H1 (cell line): ENCODE measurements around the gene TRAF3IP1. TPM values are rescaled to one million over a fixed set of nuclear protein-coding genes. Genes with fewer than 3 reads are reported as not detected.

Source experiments
- CTCF ChIA-PET: fragments of 300-600 bp; sonication (Branson Sonifier 250); formaldehyde crosslinking; loops from one replicate; lab custom pipeline; 2021; ENCODE audit not compliant: partially characterized antibody; lab: Charles Lee
- POLR2A ChIA-PET: fragments of 300-600 bp; sonication (Branson Sonifier 250); formaldehyde crosslinking; loops from one replicate; lab custom pipeline; 2021; ENCODE audit warnings: inconsistent platforms; ENCODE audit not compliant: partially characterized antibody; lab: Charles Lee
- DNase-seq, 2 experiments: peaks; one replicate each; pipeline versions ENCODE4 v3.0.0 to v3.0.0-alpha.2; 2010 to 2022; ENCODE audit warnings: low spot score in 2 of 2, low read depth in 1 of 2, mixed read lengths in 1 of 2
- FAIRE-seq: peaks from 2 replicates; lab custom pipeline; 2011; peaks lifted over from hg19 to GRCh38; lab: Jason Lieb, UNC
- H2AFZ ChIP-seq: 2 replicates; pipeline ENCODE4 v1.8.1; 2012; ENCODE audit warnings: low read length, inconsistent platforms
- H2AK5ac ChIP-seq: 2 replicates; pipeline ENCODE4 v1.6.1; 2013; ENCODE audit warnings: low read depth, low read length
- H2BK120ac ChIP-seq: replicated peaks from 2 replicates; pipeline ENCODE3; 2013; ENCODE audit warnings: low read depth, low read length, inconsistent platforms
- H2BK12ac ChIP-seq: 2 replicates; pipeline ENCODE4 v1.6.1; 2013; ENCODE audit warnings: low read depth, low read length
- H2BK15ac ChIP-seq: 2 replicates; pipeline ENCODE4 v1.6.1; 2013; ENCODE audit warnings: low read length
- H2BK20ac ChIP-seq: 2 replicates; pipeline ENCODE4 v1.6.1; 2013; ENCODE audit warnings: low read length
- H2BK5ac ChIP-seq: 2 replicates; pipeline ENCODE4 v1.6.1; 2013; ENCODE audit warnings: low read depth, low read length
- H3K14ac ChIP-seq: 2 replicates; pipeline ENCODE4 v1.6.1; 2013; ENCODE audit warnings: inconsistent platforms; ENCODE audit not compliant: insufficient read length
- H3K18ac ChIP-seq: 2 replicates; pipeline ENCODE4 v1.6.1; 2013; ENCODE audit warnings: low read length; ENCODE audit errors: extremely low read depth
- H3K23ac ChIP-seq: 2 replicates; pipeline ENCODE4 v1.6.1; 2013; ENCODE audit warnings: inconsistent platforms; ENCODE audit not compliant: insufficient read length
- H3K23me2 ChIP-seq: 2 replicates; pipeline ENCODE4 v1.6.1; 2013; ENCODE audit warnings: low read depth, low read length
- H3K27ac ChIP-seq: 2 replicates; pipeline ENCODE4 v1.6.1; 2011; ENCODE audit warnings: low read depth, low read length, inconsistent platforms
- H3K27me3 ChIP-seq, 4 experiments: replicated peaks in 1 of 4; 1 replicate in 1 of 4; 2 replicates in 3 of 4; pipeline versions ENCODE4 v1.6.1 to v1.8.1; 2011 to 2013; ENCODE audit warnings: low read length in 3 of 4, mild to moderate bottlenecking in 3 of 4, inconsistent platforms in 2 of 4, mixed read lengths in 2 of 4, moderate library complexity in 1 of 4; ENCODE audit not compliant: control insufficient read depth in 3 of 4, insufficient read depth in 3 of 4; ENCODE audit errors: extremely low read depth in 1 of 4
- H3K36me3 ChIP-seq, 4 experiments: 2 replicates each; pipeline versions ENCODE4 v1.6.1 to v1.8.1; 2011 to 2013; ENCODE audit warnings: mild to moderate bottlenecking in 4 of 4, low read length in 3 of 4, moderate library complexity in 2 of 4, control low read depth in 1 of 4, inconsistent platforms in 1 of 4; ENCODE audit not compliant: insufficient read depth in 4 of 4, control insufficient read depth in 2 of 4
- H3K4ac ChIP-seq: replicated peaks from 2 replicates; pipeline ENCODE3; 2013; ENCODE audit warnings: low read length, low read depth, mixed read lengths, inconsistent platforms; ENCODE audit not compliant: insufficient read length
- H3K4me1 ChIP-seq, 4 experiments: replicated peaks in 1 of 4; 1 replicate in 1 of 4; 2 replicates in 3 of 4; pipeline versions ENCODE4 v1.6.1 to v1.8.1; 2011 to 2013; ENCODE audit warnings: low read length in 3 of 4, inconsistent platforms in 2 of 4, mixed read lengths in 1 of 4; ENCODE audit not compliant: insufficient read depth in 4 of 4, control insufficient read depth in 3 of 4
- H3K4me2 ChIP-seq, 2 experiments: 2 replicates each; pipeline versions ENCODE4 v1.6.1 to v1.8.1; 2011 to 2013; ENCODE audit warnings: low read depth in 2 of 2, low read length in 2 of 2, control low read depth in 1 of 2, inconsistent platforms in 1 of 2, mild to moderate bottlenecking in 1 of 2; ENCODE audit not compliant: insufficient read depth in 1 of 2
- H3K4me3 ChIP-seq, 4 experiments: fragments of 200-600, 300-600 bp in 1 of 4; sonication (generic), shearing (Covaris generic), sonication (Bioruptor Twin) in 1 of 4; 2 replicates each; pipeline versions ENCODE4 v1.5.1 to v1.8.1; 2011 to 2016; ENCODE audit warnings: low read length in 4 of 4, low read depth in 3 of 4, control low read depth in 2 of 4, inconsistent platforms in 2 of 4, mild to moderate bottlenecking in 2 of 4, mixed read lengths in 1 of 4, moderate library complexity in 1 of 4; ENCODE audit not compliant: insufficient read depth in 2 of 4; ENCODE audit errors: extremely low read depth in 1 of 4
- H3K56ac ChIP-seq: replicated peaks from 2 replicates; pipeline ENCODE3; 2013; ENCODE audit warnings: low read depth, mild to moderate bottlenecking, mixed read lengths, low read length, inconsistent platforms; ENCODE audit not compliant: insufficient read length
- H3K79me1 ChIP-seq: 2 replicates; pipeline ENCODE4 v1.6.1; 2013; ENCODE audit warnings: low read depth, low read length, control low read depth
- H3K79me2 ChIP-seq, 2 experiments: 2 replicates each; pipeline versions ENCODE4 v1.6.1 to v1.8.1; 2012 to 2013; ENCODE audit warnings: low read length in 2 of 2, mild to moderate bottlenecking in 2 of 2, inconsistent platforms in 1 of 2; ENCODE audit not compliant: insufficient read depth in 2 of 2, control insufficient read depth in 1 of 2
- H3K9ac ChIP-seq, 4 experiments: replicated peaks in 1 of 4; 1 replicate in 1 of 4; 2 replicates in 3 of 4; pipeline versions ENCODE4 v1.6.1 to v1.8.1; 2011 to 2013; ENCODE audit warnings: low read depth in 3 of 4, low read length in 3 of 4, control low read depth in 2 of 4, mild to moderate bottlenecking in 2 of 4, moderate library complexity in 2 of 4, inconsistent platforms in 1 of 4; ENCODE audit errors: extremely low read depth in 1 of 4
- H3K9me3 ChIP-seq, 2 experiments: 2 replicates each; pipeline versions ENCODE4 v1.6.1 to v1.8.1; 2012 to 2013; ENCODE audit warnings: mild to moderate bottlenecking in 2 of 2, moderate library complexity in 2 of 2, control low read depth in 1 of 2, inconsistent platforms in 1 of 2, low read depth in 1 of 2, low read length in 1 of 2, mixed read lengths in 1 of 2; ENCODE audit not compliant: insufficient read depth in 2 of 2
- H4K20me1 ChIP-seq, 2 experiments: replicated peaks in 1 of 2; 2 replicates each; pipeline versions ENCODE3 to v1.8.1; 2011 to 2013; ENCODE audit warnings: inconsistent platforms in 2 of 2, low read length in 2 of 2, mild to moderate bottlenecking in 1 of 2; ENCODE audit not compliant: insufficient read depth in 2 of 2, control insufficient read depth in 1 of 2
- H4K5ac ChIP-seq: 2 replicates; pipeline ENCODE4 v1.6.1; 2013; ENCODE audit warnings: low read length, low read depth, mixed read lengths, inconsistent platforms; ENCODE audit not compliant: insufficient read length
- H4K8ac ChIP-seq: 2 replicates; pipeline ENCODE4 v1.8.0; 2013; ENCODE audit warnings: mild to moderate bottlenecking, moderate library complexity, low read length, inconsistent platforms; ENCODE audit not compliant: insufficient read depth; ENCODE audit errors: extremely low read depth
- H4K91ac ChIP-seq: replicated peaks from 2 replicates; pipeline ENCODE3; 2013; ENCODE audit warnings: low read length, mixed read lengths, inconsistent platforms; ENCODE audit not compliant: insufficient read length
- BRCA1 ChIP-seq: IDR thresholded peaks from 2 replicates; pipeline ENCODE4 v1.6.1; 2012; ENCODE audit warnings: low read depth, low read length, improper control_type of control experiment
- EGR1 ChIP-seq: IDR thresholded peaks from 2 replicates; pipeline ENCODE4 v1.6.1; 2011; ENCODE audit warnings: low read depth, low read length, borderline replicate concordance
- KDM1A ChIP-seq: fragments of 200-600, 300-600 bp; sonication (generic); IDR thresholded peaks from 2 replicates; pipeline ENCODE4 v1.7.1; 2016; ENCODE audit warnings: mild to moderate bottlenecking, low read length, borderline replicate concordance
- NANOG ChIP-seq: IDR thresholded peaks from 2 replicates; pipeline ENCODE4 v1.6.1; 2011; ENCODE audit warnings: low read length, low read depth, mild to moderate bottlenecking, inconsistent platforms; ENCODE audit not compliant: insufficient read depth, poor library complexity, severe bottlenecking
- PHF8 ChIP-seq: fragments of 200-600 bp; sonication (generic); conservative IDR thresholded peaks from 2 replicates; pipeline ENCODE4 v1.7.1; 2012; ENCODE audit warnings: low read depth, mild to moderate bottlenecking, inconsistent platforms, low read length, moderate library complexity
- RXRA ChIP-seq: IDR thresholded peaks from 2 replicates; pipeline ENCODE4 v1.6.1; 2011; ENCODE audit warnings: low read depth, mild to moderate bottlenecking, low read length, moderate library complexity; ENCODE audit not compliant: insufficient read depth
- SIN3A ChIP-seq, 2 experiments: IDR thresholded peaks in 1 of 2; conservative IDR thresholded peaks in 1 of 2; 2 replicates each; pipeline ENCODE4 v1.6.1; 2011 to 2012; ENCODE audit warnings: low read length in 2 of 2, improper control_type of control experiment in 1 of 2, low read depth in 1 of 2, mild to moderate bottlenecking in 1 of 2
- YY1 ChIP-seq: IDR thresholded peaks from 2 replicates; pipeline ENCODE4 v1.6.1; 2011; ENCODE audit warnings: low read depth, mild to moderate bottlenecking, low read length
- WGBS, 2 experiments: shearing (Covaris generic) in 1 of 2; methylation state at CpG; one replicate each; pipeline versions ENCODE4 v1.1.6 to v1.1.7; 2013 to 2015; ENCODE audit warnings: low lambda C conversion rate in 2 of 2, mixed read lengths in 2 of 2, inconsistent platforms in 1 of 2, low coverage in 1 of 2, missing lambda C conversion rate in 1 of 2; ENCODE audit not compliant: insufficient replicate concordance in 2 of 2, insufficient coverage in 1 of 2, insufficient read length in 1 of 2; ENCODE audit errors: extremely low coverage in 1 of 2, missing lambda C conversion rate in 1 of 2; 5-methylcytosine and 5-hydroxymethylcytosine counted together
- polyA plus RNA-seq, 7 experiments: library from polyadenylated mRNA; depleted of rRNA in 3 of 7; stranded (reverse) in 5 of 7; unstranded in 2 of 7; fragments of >200 nt in 5 of 7; fragments of 200-250 nt in 2 of 7; gene quantifications; 1 replicate in 5 of 7; 2 replicates in 1 of 7; 4 replicates in 1 of 7; pipeline versions ENCODE4 v1.2.1 to v1.2.3, GENCODE V29; 2011 to 2013; ENCODE audit warnings: missing spikeins in 2 of 7, mixed read lengths in 2 of 7
- total RNA-seq: library from RNA; stranded (reverse); fragmentation: NEBNext Ultra II Directional; extraction: Animal tissue kit (Norgen Biotek cat#: 25700); gene quantifications from 2 replicates; pipeline ENCODE4 v1.2.1, GENCODE V29; 2021
- TF ChIP-seq, protein P1 (sequence below): IDR thresholded peaks from 2 replicates; pipeline ENCODE4 v1.6.1; 2012; ENCODE audit warnings: inconsistent platforms

Gene TRAF3IP1
- total and polyA plus RNA-seq, 2 of the 8 experiments (the other 6 are each of a cell fraction or from before 2014, with no cell fraction given) = 2.3 to 17.5 TPM

DNA sequence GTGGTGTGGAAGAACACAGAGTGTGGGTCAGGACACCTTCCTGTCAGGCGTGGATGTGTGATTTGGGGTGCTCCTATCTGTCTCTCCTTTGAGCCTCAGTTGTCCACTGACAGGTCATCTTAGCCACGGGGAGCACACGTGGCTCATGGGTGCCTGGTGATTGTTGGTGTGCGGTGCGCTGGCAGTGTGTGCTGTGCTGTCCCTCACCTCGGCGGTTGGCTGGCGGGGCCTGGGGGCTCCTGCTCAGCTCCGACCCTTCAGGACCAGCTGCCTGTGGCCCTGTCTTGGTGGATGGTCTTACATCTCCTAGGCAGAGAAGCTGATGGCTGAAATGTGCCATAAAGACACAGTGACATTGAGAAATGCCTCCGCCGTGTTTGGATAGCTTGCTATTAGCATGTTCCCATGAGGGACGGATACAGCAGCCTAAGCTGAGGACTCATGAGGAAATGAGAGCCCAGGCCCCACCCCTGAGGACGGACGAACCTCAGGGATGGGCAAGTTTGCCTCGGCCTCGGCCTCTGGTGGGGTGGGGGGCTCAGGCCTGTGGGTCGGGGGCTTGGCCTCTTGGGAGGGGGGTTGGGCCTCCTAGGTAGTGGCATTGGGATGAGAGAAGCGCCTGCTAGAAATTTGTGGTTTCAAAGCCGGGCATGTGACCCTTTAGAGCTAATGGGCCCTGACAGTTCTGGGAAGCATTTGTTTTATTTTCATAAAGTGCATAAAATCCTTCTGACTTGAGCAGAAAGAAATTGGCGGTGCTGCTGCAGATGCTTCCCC, 86.1 kb downstream of the TRAF3IP1 start:
- no peaks in the 10 kb centered on the region for H4K20me1 ChIP-seq
- WGBS, 2 experiments = 86% methylated on average over 19 of the region's 20 CpGs; no CpG with 5 or more reads in 1 of the 2 experiments
- FAIRE-seq = no peak

More for the DNA sequence above, 86.1 kb downstream of the TRAF3IP1 start:
- TF ChIP-seq PHF8 = no peak
- TF ChIP-seq EGR1 = no peak
- no peak for TF ChIP-seq NANOG
- no peak for TF ChIP-seq RXRA
- TF ChIP-seq SIN3A (conservative IDR thresholded peaks at IDR 0.05 in 1 of 2, IDR thresholded peaks at IDR 0.05 in 1 of 2; ENCODE audit: low read depth in 1 of 2, low read length in 2 of 2) = no peak
- TF ChIP-seq KDM1A = no peak
- TF ChIP-seq YY1 = no peak
- TF ChIP-seq, protein P1, sequence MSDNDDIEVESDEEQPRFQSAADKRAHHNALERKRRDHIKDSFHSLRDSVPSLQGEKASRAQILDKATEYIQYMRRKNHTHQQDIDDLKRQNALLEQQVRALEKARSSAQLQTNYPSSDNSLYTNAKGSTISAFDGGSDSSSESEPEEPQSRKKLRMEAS = no peak
- TF ChIP-seq BRCA1 = no peak
- no peaks in the 10 kb centered on the region for H3K79me2 ChIP-seq
- H2AFZ ChIP-seq = no peak overlapping the region
- no peaks in the 10 kb centered on the region for H3K23me2 ChIP-seq
- H3K4me3 ChIP-seq = no peak overlapping the region
- POLR2A ChIA-PET = interaction anchor here (0.6 kb wide), 1 partner anchor 79 kb away, joined by 3 read pairs; no protein-coding TSS in a partner anchor
- H3K27ac ChIP-seq = no peak overlapping the region
- H2BK120ac ChIP-seq = no peak overlapping the region
- H3K18ac ChIP-seq = no peak overlapping the region; the same call in 1 of the 2 replicates
- no peak overlapping the region for H4K8ac ChIP-seq
- H2BK5ac ChIP-seq = no peak overlapping the region
- H4K5ac ChIP-seq = no peak overlapping the region
- no peak overlapping the region for H3K4me2 ChIP-seq
- H3K27me3 ChIP-seq = no peaks in the 10 kb centered on the region
- H3K4ac ChIP-seq = no peak overlapping the region
- H2BK15ac ChIP-seq = no peak overlapping the region
- peaks cover 0 to 11% (median 5%) of the 10 kb centered on the region in 4 experiments; a peak in 5 of 7 replicates for H3K4me1 ChIP-seq
- H4K91ac ChIP-seq = no peak overlapping the region
- no peak overlapping the region for H2AK5ac ChIP-seq
- no peak overlapping the region for H3K9ac ChIP-seq
- H3K9me3 ChIP-seq = no peaks in the 10 kb centered on the region
- H3K14ac ChIP-seq = no peak overlapping the region
- CTCF ChIA-PET = interaction anchor here (0.5 to 2.9 kb wide), 4 partner anchors 9 to 38 kb away, joined by 3 to 11 read pairs (median 4); no protein-coding TSS in a partner anchor
- H3K79me1 ChIP-seq = peaks cover 4% of the 10 kb centered on the region; the same call in 1 of the 2 replicates
- no peak for DNase-seq
- H3K56ac ChIP-seq = no peak overlapping the region
- H3K23ac ChIP-seq = no peak overlapping the region
- H3K36me3 ChIP-seq = no peaks in the 10 kb centered on the region
- no peak overlapping the region for H2BK20ac ChIP-seq
- no peak overlapping the region for H2BK12ac ChIP-seq
